ENCODE measurements around the gene SHANK1.

- TF ChIP-seq CTCF (IDR thresholded peaks at IDR 0.05): peak; percentile 50 to 71 (median 61)
- TF ChIP-seq POLR2A (IDR thresholded peaks at IDR 0.05): no peak
Observed at GRCh38 chr19:50669302-50670101, 50.1 kb downstream of the SHANK1 start.
